Activated naive CD8-positive, alpha-beta T cell treated with anti-CD3 and anti-CD28 coated beads for 36 hours (primary cell): ENCODE measurements around the gene L3MBTL3. TPM values are rescaled to one million over a fixed set of nuclear protein-coding genes. Genes with fewer than 3 reads are reported as not detected.
"Not testable (repeated sequence)": the region's sequence is repeated elsewhere in the genome, so short reads cannot be mapped to it uniquely, and the experiment has no call there.

Experiments used
- DNase-seq: peaks from one replicate; pipeline ENCODE4 v3.0.0; 2021
- H3K27ac Mint-ChIP-seq: one replicate; pipeline ENCODE4 v1.8.0; 2022; ENCODE audit warnings: mild to moderate bottlenecking, moderate library complexity, mixed read lengths
- H3K27me3 Mint-ChIP-seq: one replicate; pipeline ENCODE4 v1.8.0; 2022; ENCODE audit warnings: mild to moderate bottlenecking, mixed read lengths
- H3K36me3 Mint-ChIP-seq: one replicate; pipeline ENCODE4 v1.8.0; 2021; ENCODE audit warnings: mild to moderate bottlenecking, mixed read lengths
- H3K4me1 Mint-ChIP-seq: one replicate; pipeline ENCODE4 v1.8.0; 2021; ENCODE audit warnings: mixed read lengths
- H3K4me3 Mint-ChIP-seq: one replicate; pipeline ENCODE4 v1.8.0; 2022; ENCODE audit warnings: mild to moderate bottlenecking, moderate library complexity, mixed read lengths
- H3K9me3 Mint-ChIP-seq: one replicate; pipeline ENCODE4 v1.8.0; 2022; ENCODE audit warnings: mixed read lengths
- total RNA-seq, 2 experiments: library from RNA; stranded (reverse); gene quantifications; one replicate each; pipeline ENCODE4 v1.2.3, GENCODE V29; 2021

L3MBTL3 gene
- total RNA-seq, 2 experiments from 2014 or later, result 11.1 to 12.9 TPM

DNA sequence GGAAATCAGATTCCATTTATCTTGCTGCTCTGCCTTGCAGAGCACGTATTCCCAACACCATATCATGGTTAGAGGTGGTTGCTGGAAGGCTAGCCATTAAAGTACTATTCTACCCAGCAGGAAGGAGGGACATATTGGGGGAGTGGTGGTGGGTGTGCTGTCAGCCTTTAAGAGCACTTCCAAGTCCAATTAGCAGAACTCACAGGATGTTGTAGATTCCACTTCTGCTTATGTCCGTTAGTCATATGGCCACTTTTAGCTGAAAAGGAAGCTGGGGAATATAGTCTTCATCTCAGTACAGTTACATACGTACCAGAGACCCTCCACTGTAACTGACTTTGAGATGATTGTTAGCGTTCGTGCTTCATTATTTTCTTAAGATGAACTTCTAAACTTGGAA, 109.9 kb downstream of the L3MBTL3 start:
- Mint-ChIP-seq H3K4me3 (no peak overlapping the region), H3K36me3 (peaks cover 37% of the 10 kb centered on the region), H3K27me3 (no peaks in the 10 kb centered on the region), H3K4me1 (peaks cover 59% of the 10 kb centered on the region), H3K9me3 (peaks cover 2% of the 10 kb centered on the region), H3K27ac (no peak overlapping the region)
- DNase-seq, result no peak

DNA sequence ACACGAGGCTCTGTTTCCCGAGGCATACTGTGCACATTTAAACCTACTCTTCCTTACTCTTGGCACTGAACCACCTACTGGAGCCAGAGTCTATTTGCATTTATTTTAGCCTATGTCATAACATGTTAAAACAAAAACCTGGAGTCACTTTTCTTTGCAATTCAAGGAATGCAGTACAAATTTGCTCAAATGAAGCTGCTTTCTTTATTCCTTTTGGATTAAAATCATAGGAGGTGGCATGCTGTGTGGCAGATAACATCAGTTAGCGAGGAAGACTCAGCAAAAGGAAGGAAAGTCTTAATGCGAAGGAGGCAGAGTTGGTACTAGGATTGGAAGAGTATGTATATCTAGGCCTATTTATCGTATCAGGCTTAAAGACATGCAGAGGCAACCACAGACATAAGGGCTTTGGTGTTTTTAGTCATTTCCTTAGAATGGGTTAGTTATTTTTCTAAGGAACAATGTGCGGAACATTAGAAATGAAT, 111.4 kb downstream of the L3MBTL3 start:
- H3K36me3 Mint-ChIP-seq, result peaks cover 33% of the 10 kb centered on the region
- no peak overlapping the region for H3K27ac Mint-ChIP-seq
- peaks cover 71% of the 10 kb centered on the region for H3K4me1 Mint-ChIP-seq
- no peak overlapping the region for H3K4me3 Mint-ChIP-seq
- H3K27me3 Mint-ChIP-seq, result no peaks in the 10 kb centered on the region
- peaks cover 2% of the 10 kb centered on the region for H3K9me3 Mint-ChIP-seq
- no peak for DNase-seq

DNA sequence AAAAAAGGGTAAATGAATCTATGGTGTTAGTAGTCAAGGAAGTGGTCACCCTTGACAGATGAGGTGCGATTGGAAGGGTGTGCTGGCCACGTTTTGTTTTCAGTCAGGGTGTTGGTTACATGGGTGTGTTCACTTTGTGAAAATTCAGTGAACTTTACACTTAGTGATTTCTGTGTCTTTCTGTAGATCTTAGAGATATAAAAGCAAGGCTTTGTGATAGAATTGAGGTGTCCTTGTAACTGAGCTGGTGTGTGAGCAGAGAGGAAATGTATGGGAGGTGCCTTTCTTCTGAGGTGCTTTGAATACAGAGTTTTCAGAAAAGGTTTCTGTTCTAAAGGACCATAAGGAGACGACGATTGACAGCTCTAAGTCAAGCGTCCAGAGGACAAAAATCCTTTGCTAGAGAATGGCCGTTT, 113.9 kb downstream of the L3MBTL3 start:
- peaks cover 63% of the 10 kb centered on the region for H3K4me1 Mint-ChIP-seq
- H3K27me3 Mint-ChIP-seq, result no peaks in the 10 kb centered on the region
- H3K27ac Mint-ChIP-seq, result peak overlapping the region; percentile 88
- H3K4me3 Mint-ChIP-seq, result peak overlapping the region; percentile 64
- peaks cover 36% of the 10 kb centered on the region for H3K36me3 Mint-ChIP-seq
- peak; percentile 39 for DNase-seq
- no peaks in the 10 kb centered on the region for H3K9me3 Mint-ChIP-seq

DNA sequence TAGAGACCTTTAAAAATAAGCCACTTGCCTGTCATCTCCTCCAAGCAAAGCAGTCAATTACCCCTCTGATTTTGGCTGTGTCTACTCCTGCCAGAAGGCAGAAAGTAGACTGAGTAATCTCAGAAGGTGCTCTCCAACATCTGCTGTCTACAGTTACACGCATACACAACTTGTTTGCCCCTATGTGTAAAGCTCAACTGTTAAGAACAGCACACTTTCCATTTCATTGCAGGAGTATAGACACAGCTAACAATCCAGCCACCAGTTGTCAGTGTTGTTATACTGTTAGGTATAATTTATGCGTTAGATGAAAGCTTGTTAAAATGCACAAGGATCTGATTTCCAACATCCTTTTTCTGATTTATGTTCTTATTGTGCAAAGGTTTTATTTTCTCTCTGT, 116.2 kb downstream of the L3MBTL3 start:
- H3K27me3 Mint-ChIP-seq, result no peaks in the 10 kb centered on the region
- H3K9me3 Mint-ChIP-seq, result no peaks in the 10 kb centered on the region
- no peak for DNase-seq
- H3K4me1 Mint-ChIP-seq, result peaks cover 71% of the 10 kb centered on the region
- peak overlapping the region; percentile 44 for H3K27ac Mint-ChIP-seq
- no peak overlapping the region for H3K4me3 Mint-ChIP-seq
- peaks cover 41% of the 10 kb centered on the region for H3K36me3 Mint-ChIP-seq

DNA sequence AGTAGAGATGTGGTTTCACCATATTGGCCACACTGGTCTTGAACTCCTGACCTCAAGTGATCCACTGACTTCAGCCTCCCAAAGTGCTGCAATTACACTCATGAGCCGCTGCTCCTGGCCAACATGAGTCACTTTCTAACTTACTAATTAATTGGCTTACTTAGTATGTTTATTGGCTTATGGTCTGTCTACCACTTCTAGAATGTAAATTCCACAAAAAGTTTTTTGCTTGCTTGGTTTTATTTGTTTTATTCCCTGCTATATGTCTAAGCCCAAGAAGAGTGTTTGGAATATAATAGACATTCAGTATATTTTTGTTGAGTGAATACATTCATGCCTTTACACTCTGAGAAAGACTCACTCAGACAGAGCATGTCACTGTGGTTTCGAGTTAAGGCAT, 118.4 kb downstream of the L3MBTL3 start:
- no peak overlapping the region for H3K27ac Mint-ChIP-seq
- peaks cover 48% of the 10 kb centered on the region for H3K36me3 Mint-ChIP-seq
- DNase-seq, result no peak
- H3K27me3 Mint-ChIP-seq, result no peaks in the 10 kb centered on the region
- no peak overlapping the region for H3K4me3 Mint-ChIP-seq
- H3K9me3 Mint-ChIP-seq, result no peaks in the 10 kb centered on the region
- peaks cover 55% of the 10 kb centered on the region for H3K4me1 Mint-ChIP-seq

DNA sequence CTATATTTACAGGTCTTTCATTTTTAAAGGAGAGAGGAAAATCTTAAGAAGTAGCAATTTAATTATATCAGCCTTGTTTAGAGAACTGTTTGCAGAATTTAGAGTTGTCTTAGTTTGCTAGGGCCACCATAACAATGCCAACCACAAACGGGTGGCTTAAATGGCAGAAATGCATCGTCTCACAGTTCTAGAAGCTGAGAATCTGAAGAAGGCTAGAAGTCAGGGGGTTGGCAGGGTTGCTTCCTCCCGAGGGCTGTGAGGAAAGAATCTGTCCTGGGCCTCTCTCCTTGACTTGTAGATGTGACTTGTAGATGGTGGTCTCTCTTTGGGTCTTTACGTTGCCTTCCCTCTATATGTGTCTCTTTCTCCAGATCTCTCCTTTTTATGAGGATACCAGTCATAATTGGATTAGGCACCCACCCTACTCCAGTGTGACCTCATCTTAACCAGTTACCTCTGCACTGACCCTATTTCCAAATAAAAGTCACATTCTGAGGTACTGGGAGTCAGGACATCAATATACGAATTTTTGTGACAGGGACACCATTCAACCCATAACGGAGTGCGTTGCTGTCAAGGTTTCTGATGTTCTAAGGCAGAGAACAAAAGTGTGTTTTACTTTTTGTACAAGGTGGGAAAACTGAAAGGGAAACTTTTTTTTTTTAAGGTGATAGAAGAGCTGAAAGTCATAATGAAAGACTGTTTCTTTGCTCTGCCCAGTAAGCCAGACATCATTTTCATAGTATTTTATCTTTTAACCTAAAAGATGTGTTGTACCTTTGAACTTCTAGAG, 119.9 kb downstream of the L3MBTL3 start:
- Mint-ChIP-seq H3K27me3 (no peaks in the 10 kb centered on the region), H3K4me3 (peak overlapping the region; percentile 30), H3K4me1 (peaks cover 41% of the 10 kb centered on the region), H3K36me3 (peaks cover 52% of the 10 kb centered on the region), H3K9me3 (no peaks in the 10 kb centered on the region), H3K27ac (peak overlapping the region; percentile 77)
- no peak for DNase-seq

DNA sequence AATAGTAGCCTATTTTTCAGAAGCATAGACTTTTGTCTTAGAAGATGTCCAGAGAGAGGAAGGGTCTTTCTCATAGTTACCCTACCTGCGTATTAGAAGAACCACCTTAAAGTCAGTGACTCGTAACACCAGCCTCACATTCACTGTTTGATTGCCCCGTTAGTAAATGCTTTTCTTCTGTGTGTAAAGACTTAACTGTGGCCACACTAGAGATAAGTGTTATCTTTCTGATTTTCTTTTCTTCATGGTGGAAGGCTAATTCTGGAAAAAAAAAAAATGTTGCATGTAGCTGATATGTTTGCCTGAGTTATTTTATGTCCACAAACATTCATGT, 120.5 kb downstream of the L3MBTL3 start:
- Mint-ChIP-seq H3K4me1 (peaks cover 37% of the 10 kb centered on the region), H3K27ac (peak overlapping the region; percentile 77), H3K4me3 (peak overlapping the region; percentile 30), H3K9me3 (no peaks in the 10 kb centered on the region), H3K27me3 (no peaks in the 10 kb centered on the region), H3K36me3 (peaks cover 53% of the 10 kb centered on the region)
- DNase-seq, result no peak

DNA sequence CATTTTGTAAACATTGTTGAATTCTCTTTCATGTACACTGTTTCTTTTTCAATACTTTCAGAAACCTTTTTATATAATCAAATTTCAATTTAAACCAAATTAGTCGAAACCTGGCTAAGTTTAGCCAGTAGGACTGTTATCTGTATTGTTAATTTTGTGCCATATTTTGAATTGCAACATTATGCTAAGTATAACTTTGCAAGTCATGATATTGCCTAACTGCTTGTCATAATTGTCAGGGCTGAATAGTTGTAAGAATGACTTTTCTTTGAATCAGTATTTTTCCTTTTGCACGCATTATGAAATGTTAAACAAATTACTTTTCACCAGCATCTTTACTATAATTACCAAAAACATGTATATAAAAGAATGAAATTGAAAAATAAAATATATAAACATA, 121.7 kb downstream of the L3MBTL3 start:
- Mint-ChIP-seq H3K36me3 (peaks cover 55% of the 10 kb centered on the region), H3K9me3 (no peaks in the 10 kb centered on the region), H3K27ac (no peak overlapping the region), H3K4me3 (no peak overlapping the region), H3K4me1 (peaks cover 30% of the 10 kb centered on the region), H3K27me3 (no peaks in the 10 kb centered on the region)
- no peak for DNase-seq

DNA sequence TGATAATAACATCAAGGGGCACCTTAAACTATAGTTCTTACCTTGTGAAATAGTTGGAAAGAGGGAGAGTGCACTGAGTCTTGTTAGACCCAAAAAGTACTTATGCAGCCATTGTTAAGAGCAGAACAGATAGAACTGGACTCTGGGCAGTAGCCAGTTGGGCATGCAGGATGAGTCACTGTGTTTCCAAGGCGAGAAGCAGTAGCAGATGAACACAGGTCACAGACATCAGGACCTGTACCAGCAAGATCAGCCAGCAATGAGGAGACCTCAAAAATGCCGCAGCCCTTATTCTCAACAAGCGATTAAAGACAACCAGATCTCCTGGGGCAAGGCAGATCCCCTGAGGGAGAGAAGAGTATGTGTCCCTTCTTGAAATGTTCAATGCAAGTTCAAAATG, 125.3 kb downstream of the L3MBTL3 start:
- Mint-ChIP-seq H3K9me3 (no peaks in the 10 kb centered on the region), H3K4me3 (no peak overlapping the region), H3K36me3 (peaks cover 36% of the 10 kb centered on the region), H3K27me3 (no peaks in the 10 kb centered on the region), H3K27ac (no peak overlapping the region), H3K4me1 (peaks cover 15% of the 10 kb centered on the region)
- DNase-seq, result no peak

DNA sequence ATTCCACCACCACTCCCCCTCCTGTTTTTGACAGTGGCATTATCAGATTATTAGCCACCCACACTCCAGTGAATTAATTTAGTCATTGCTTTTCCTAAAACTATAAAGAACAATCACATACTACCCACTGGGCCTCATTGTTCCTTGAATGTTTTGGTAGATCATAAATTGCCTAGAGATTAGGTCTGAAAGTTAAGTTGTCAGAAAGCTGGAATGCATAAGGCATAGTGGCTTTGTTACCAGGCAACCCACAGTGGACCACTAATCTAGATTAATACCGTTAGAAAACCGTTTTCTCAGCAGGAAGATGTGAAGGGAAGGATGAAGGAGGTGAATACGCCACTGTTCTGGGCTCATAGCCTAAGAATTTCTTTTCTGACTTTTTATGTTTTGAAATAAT, 128.7 kb downstream of the L3MBTL3 start:
- H3K9me3 Mint-ChIP-seq, result no peaks in the 10 kb centered on the region
- H3K36me3 Mint-ChIP-seq, result peaks cover 34% of the 10 kb centered on the region
- no peak overlapping the region for H3K27ac Mint-ChIP-seq
- no peak for DNase-seq
- no peak overlapping the region for H3K4me3 Mint-ChIP-seq
- H3K4me1 Mint-ChIP-seq, result peaks cover 5% of the 10 kb centered on the region
- no peaks in the 10 kb centered on the region for H3K27me3 Mint-ChIP-seq

DNA sequence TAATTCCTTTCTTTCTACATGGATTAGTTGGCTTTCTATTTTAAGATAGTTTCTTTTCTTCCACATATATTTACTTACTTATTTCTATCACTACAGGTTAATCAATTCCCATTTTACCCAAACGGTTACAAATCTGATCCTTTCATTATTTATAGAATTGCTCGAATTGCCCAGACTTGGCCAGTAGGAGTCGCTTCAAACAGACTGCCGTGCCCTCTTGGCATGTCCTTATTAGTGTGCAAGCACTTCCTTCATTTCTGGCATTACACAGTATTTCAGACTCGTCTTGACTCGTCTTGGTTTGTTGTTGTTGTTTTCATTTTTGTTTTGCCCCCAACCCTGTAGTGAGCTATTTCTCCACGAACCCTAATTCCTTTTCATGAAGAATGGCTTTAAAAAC, 129.8 kb downstream of the L3MBTL3 start:
- no peak for DNase-seq
- no peak overlapping the region for H3K27ac Mint-ChIP-seq
- no peaks in the 10 kb centered on the region for H3K9me3 Mint-ChIP-seq
- no peak overlapping the region for H3K4me3 Mint-ChIP-seq
- H3K4me1 Mint-ChIP-seq, result peaks cover 5% of the 10 kb centered on the region
- peaks cover 25% of the 10 kb centered on the region for H3K36me3 Mint-ChIP-seq
- H3K27me3 Mint-ChIP-seq, result no peaks in the 10 kb centered on the region

DNA sequence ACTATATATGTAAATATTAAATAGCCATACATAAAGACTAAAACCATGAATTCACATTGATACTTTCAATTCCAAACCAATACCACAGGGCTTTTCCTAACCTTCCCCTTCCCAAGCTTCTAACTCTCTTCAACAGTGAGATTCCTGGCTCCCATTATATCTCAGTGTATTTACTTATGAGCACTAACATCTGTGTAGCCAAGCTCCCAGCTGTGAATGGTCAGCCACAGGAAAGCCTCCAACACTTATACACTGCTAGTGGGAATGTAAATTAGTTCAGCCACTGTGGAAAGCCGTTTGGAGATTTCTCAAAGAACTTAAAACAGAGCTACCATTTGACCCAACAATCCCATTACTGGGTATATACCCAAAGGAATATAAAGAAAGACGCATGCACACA, 130.6 kb downstream of the L3MBTL3 start:
- H3K9me3 Mint-ChIP-seq, H3K27ac Mint-ChIP-seq, H3K27me3 Mint-ChIP-seq, DNase-seq, H3K4me3 Mint-ChIP-seq, H3K4me1 Mint-ChIP-seq: not testable (repeated sequence)
- H3K36me3 Mint-ChIP-seq, result peaks cover 19% of the 10 kb centered on the region

DNA sequence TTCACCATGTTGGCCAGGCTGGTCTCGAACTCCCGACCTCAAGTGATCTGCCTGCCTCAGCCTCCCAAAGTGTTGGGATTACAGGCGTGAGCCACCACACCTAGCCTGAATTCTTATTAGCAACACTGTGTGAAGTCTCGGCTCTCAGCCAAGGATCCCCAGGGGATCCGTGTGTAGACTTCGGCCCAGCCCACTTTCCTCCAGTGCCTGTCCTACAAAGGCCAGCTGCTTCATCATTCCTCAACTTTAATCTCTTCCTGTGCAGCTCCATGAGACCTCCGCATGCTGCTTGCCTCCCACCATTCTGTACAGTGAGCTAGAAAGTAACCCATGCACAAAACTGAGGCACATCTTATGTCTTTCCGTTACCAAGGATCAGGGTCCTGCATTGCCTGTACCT, 132.5 kb downstream of the L3MBTL3 start:
- Mint-ChIP-seq H3K9me3 (no peaks in the 10 kb centered on the region), H3K4me1 (peaks cover 3% of the 10 kb centered on the region), H3K4me3 (no peak overlapping the region), H3K27me3 (no peaks in the 10 kb centered on the region), H3K36me3 (peaks cover 19% of the 10 kb centered on the region), H3K27ac (no peak overlapping the region)
- no peak for DNase-seq

DNA sequence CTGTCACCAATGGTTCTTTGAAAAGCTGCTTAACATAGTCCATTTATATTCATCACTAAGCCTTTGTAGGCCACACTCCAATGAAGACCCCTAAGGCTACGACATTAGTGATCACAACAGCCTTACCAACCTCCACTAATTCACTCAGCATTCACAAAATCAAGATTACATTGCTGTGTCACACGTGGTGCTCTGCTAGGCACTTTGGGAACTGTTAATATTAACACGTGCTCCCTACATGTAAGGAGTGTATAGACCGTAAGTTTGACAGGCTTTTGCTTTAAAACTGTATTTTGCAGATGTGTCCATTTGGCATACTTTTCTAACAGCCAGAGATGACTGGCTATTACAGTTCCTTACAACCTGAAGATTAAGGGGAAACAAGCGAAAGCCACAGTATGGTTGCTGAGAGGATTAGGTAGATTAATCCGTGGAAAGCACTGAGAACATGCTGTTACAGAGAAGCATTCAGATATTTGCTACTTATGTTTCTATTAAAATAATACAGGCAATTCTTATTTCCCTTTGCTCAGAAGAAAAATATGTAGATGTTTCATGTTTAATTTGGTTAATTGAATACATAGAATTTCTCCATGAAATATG, 134.6 kb downstream of the L3MBTL3 start:
- H3K27me3 Mint-ChIP-seq, result no peaks in the 10 kb centered on the region
- no peak overlapping the region for H3K4me3 Mint-ChIP-seq
- H3K4me1 Mint-ChIP-seq, result peaks cover 3% of the 10 kb centered on the region
- no peak for DNase-seq
- H3K9me3 Mint-ChIP-seq, result no peaks in the 10 kb centered on the region
- no peak overlapping the region for H3K27ac Mint-ChIP-seq
- H3K36me3 Mint-ChIP-seq, result peaks cover 22% of the 10 kb centered on the region

DNA sequence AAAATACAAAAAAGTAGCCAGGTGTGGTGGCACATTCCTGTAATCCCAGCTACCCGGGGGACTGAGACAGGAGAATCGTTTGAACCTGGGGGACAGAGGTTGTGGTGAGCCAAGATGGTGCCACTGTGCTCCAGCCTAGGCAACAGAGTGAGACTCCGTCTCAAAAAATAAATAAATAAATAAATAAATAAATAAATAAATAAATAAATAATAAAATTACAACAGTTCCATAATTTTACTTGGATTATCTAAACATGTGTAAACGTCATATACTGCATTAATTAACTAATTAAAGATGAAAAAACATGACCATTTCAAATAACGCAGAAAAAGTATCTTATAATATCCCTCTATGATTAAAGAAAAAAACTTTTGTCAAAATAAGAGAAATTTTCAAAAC, 138.5 kb downstream of the L3MBTL3 start:
- Mint-ChIP-seq H3K4me1 (peaks cover 5% of the 10 kb centered on the region), H3K27ac (no peak overlapping the region), H3K27me3 (no peaks in the 10 kb centered on the region), H3K36me3 (peaks cover 23% of the 10 kb centered on the region), H3K4me3 (no peak overlapping the region), H3K9me3 (peaks cover 15% of the 10 kb centered on the region)
- no peak for DNase-seq

DNA sequence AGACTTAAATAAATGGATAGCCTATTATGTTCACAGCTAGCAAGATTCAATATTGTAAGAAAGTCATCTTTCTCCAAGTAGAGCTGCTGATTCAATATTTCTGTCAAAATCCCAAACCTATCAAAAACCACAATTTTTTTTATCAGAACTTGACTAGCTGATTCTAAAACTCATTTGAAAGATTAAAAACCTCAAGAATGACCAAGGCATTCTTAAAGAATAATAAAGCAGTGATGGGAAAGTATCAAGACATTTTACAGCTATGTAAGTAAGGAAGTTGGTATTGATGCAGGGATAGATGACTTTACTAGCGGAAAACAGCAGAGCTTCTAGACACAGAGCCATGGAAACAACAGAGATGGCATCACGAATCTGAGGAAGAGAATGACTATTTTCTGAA, 139.7 kb downstream of the L3MBTL3 start:
- no peak overlapping the region for H3K4me3 Mint-ChIP-seq
- H3K9me3 Mint-ChIP-seq, result peaks cover 15% of the 10 kb centered on the region
- peaks cover 7% of the 10 kb centered on the region for H3K4me1 Mint-ChIP-seq
- DNase-seq, result no peak
- no peaks in the 10 kb centered on the region for H3K27me3 Mint-ChIP-seq
- peaks cover 23% of the 10 kb centered on the region for H3K36me3 Mint-ChIP-seq
- no peak overlapping the region for H3K27ac Mint-ChIP-seq
